IPS-15b (cell line): ENCODE data around the gene TAF1.
"Not testable (repeated sequence)": the region's sequence is repeated elsewhere in the genome, so short reads cannot be mapped to it uniquely, and the experiment has no call there.

Experiments
- H3K27me3 ChIP-seq: one replicate; pipeline ENCODE4 v1.6.1; 2013; ENCODE audit warnings: low read length; ENCODE audit not compliant: control insufficient read depth, insufficient read depth
- H3K36me3 ChIP-seq: one replicate; pipeline ENCODE4 v1.6.1; 2013; ENCODE audit warnings: low read length; ENCODE audit not compliant: control insufficient read depth, insufficient read depth
- H3K4me1 ChIP-seq: one replicate; pipeline ENCODE4 v1.6.1; 2013; ENCODE audit warnings: mild to moderate bottlenecking, low read length; ENCODE audit not compliant: control insufficient read depth, insufficient read depth
- H3K4me3 ChIP-seq: one replicate; pipeline ENCODE4 v1.5.1; 2013; ENCODE audit warnings: low read depth, low read length
- H3K9ac ChIP-seq: one replicate; pipeline ENCODE4 v1.6.1; 2013; ENCODE audit warnings: low read depth, mild to moderate bottlenecking, low read length
- H3K9me3 ChIP-seq: one replicate; pipeline ENCODE4 v1.6.1; 2013; ENCODE audit warnings: mild to moderate bottlenecking, low read length; ENCODE audit not compliant: control insufficient read depth, insufficient read depth

The TAF1 gene

DNA sequence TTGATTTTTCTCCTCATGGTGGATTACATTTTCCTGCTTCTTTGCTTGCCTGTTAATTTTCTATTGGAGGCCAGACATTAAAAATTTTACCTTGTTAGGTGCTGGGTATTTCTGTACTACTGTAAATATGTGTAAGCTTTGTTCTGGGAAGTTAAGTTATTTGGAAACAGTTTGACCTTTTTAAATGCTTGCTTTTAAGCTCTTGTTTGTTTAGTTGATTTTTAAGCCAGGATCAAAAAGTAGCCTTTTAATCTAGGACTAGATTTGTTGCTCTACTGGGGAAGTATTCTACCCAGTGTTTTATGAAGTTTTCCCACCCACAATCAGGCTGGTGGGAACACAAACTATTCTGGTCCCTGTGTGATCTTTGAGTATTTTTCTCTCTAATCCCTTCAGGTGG is 121.7 kb downstream of the TAF1 start:
- no peaks in the 10 kb centered on the region for H3K36me3 ChIP-seq
- H3K4me1 ChIP-seq, result no peaks in the 10 kb centered on the region
- H3K27me3 ChIP-seq, result no peaks in the 10 kb centered on the region
- H3K9me3 ChIP-seq, result no peaks in the 10 kb centered on the region
- H3K9ac ChIP-seq, result no peak overlapping the region
- H3K4me3 ChIP-seq, result no peak overlapping the region

- Histone ChIP-seq H3K27me3 (no peaks in the 10 kb centered on the region), H3K9me3 (no peaks in the 10 kb centered on the region), H3K4me3 (no peak overlapping the region), H3K36me3 (no peaks in the 10 kb centered on the region), H3K4me1 (no peaks in the 10 kb centered on the region), H3K9ac (no peak overlapping the region)
These were observed 123.4 kb downstream of the TAF1 start for GRCh38 chrX:71489540-71489939.

GRCh38 chrX:71492231-71493065 is 126.3 kb downstream of the TAF1 start:
- Histone ChIP-seq H3K4me1 (no peaks in the 10 kb centered on the region), H3K4me3 (no peak overlapping the region), H3K36me3 (no peaks in the 10 kb centered on the region), H3K27me3 (no peaks in the 10 kb centered on the region), H3K9me3 (no peaks in the 10 kb centered on the region), H3K9ac (no peak overlapping the region)

GRCh38 chrX:71493111-71493613 is 127.0 kb downstream of the TAF1 start:
- H3K27me3 ChIP-seq, result no peaks in the 10 kb centered on the region
- no peaks in the 10 kb centered on the region for H3K9me3 ChIP-seq
- H3K9ac ChIP-seq, result no peak overlapping the region
- H3K36me3 ChIP-seq, result no peaks in the 10 kb centered on the region
- no peaks in the 10 kb centered on the region for H3K4me1 ChIP-seq
- no peak overlapping the region for H3K4me3 ChIP-seq

DNA sequence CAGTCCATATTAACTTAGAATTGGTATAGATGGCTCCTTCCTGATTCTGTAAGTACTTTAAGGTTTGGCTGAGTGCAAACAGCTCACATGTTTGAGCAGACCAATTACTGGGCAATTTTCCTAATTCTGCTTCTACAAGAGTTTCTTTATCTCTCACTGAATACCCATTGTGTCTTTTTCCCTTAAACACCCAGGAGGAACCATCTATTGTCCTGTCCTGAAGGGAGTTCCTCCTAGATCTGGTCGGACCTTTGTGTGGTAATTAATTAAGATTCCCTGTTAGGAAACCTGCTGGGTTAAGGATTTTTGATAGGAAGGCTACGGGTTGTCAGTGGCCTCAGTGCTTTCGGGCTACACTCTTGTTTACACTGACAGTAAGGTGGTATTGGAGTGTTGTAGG is 129.8 kb downstream of the TAF1 start:
- H3K36me3 ChIP-seq, H3K9me3 ChIP-seq, H3K9ac ChIP-seq, H3K4me3 ChIP-seq, H3K27me3 ChIP-seq, H3K4me1 ChIP-seq: not testable (repeated sequence)

DNA sequence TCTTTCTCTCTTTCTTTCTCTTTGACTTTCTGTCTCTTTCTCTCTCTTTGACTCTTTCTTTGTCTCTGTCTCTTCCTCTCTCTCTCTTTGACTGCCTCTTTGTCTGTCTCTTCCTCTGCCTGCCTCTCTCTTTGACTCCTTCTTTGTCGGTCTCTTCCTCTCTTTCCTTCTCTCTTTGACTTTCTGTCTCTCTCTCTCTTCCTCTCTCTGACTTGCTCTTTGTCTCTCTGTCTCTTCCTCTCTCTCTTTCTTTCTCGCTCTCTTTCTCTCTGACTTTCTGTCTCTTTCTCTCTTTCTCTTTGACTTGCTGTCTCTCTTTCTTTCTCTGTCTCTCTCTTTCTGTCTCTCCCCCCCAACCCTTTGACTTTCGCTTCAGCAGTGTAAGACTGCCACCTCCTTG is 130.3 kb downstream of the TAF1 start:
- Histone ChIP-seq H3K4me1 (no peaks in the 10 kb centered on the region), H3K9ac (no peak overlapping the region), H3K4me3 (no peak overlapping the region), H3K36me3 (no peaks in the 10 kb centered on the region), H3K27me3 (no peaks in the 10 kb centered on the region), H3K9me3 (no peaks in the 10 kb centered on the region)

- H3K9me3 ChIP-seq, H3K4me3 ChIP-seq, H3K27me3 ChIP-seq, H3K36me3 ChIP-seq, H3K9ac ChIP-seq, H3K4me1 ChIP-seq: not testable (repeated sequence)
These were observed 135.9 kb downstream of the TAF1 start for GRCh38 chrX:71502080-71502479.

GRCh38 chrX:71504346-71504745 is 138.2 kb downstream of the TAF1 start:
- no peaks in the 10 kb centered on the region for H3K36me3 ChIP-seq
- H3K9ac ChIP-seq, result no peak overlapping the region
- no peak overlapping the region for H3K4me3 ChIP-seq
- H3K9me3 ChIP-seq, result no peaks in the 10 kb centered on the region
- no peaks in the 10 kb centered on the region for H3K4me1 ChIP-seq
- no peaks in the 10 kb centered on the region for H3K27me3 ChIP-seq

- no peak overlapping the region for H3K4me3 ChIP-seq
- H3K36me3 ChIP-seq, result no peaks in the 10 kb centered on the region
- H3K4me1 ChIP-seq, result no peaks in the 10 kb centered on the region
- no peaks in the 10 kb centered on the region for H3K27me3 ChIP-seq
- no peak overlapping the region for H3K9ac ChIP-seq
- H3K9me3 ChIP-seq, result no peaks in the 10 kb centered on the region
These were observed 143.1 kb downstream of the TAF1 start for GRCh38 chrX:71509289-71509688.

- Histone ChIP-seq H3K27me3 (no peaks in the 10 kb centered on the region), H3K9ac (no peak overlapping the region), H3K4me3 (no peak overlapping the region), H3K4me1 (no peaks in the 10 kb centered on the region), H3K36me3 (no peaks in the 10 kb centered on the region), H3K9me3 (no peaks in the 10 kb centered on the region)
These were observed 144.0 kb downstream of the TAF1 start for GRCh38 chrX:71510161-71510560.

- not testable (repeated sequence) for H3K4me1 ChIP-seq, H3K9ac ChIP-seq
These were observed 147.6 kb downstream of the TAF1 start for GRCh38 chrX:71513731-71514130.

DNA sequence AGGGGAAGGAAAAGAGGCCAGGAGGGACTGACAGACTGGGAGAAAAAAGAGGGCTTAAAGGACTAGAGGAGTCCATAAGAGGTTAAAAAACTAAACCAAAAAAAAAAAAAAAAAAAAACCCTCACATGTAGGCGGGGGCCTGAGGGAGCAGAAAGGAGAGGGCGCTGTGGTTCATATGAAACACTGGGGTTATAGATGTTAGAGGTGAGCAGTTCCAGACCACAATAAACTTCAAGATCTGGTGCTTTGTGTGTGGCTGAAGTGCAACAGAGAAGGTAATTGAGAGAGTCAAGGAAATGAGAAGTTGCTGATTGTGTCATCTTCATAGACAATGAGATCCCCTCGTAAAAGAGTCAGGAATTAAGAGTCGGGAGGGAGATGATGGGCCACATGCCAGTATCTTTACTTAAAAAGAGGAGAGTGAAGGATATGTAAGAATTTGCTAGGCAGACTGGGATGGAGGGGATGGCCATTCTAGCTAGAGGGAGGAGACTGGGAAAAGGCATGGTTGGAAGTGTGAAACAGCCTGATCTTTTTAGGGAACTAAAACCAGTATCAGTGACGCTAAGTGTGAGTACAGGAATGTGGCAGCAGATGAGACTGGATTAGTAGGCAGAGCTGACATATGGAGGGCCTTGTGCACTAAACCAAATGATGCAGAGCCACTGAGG is 148.3 kb downstream of the TAF1 start:
- H3K4me3 ChIP-seq, result no peak overlapping the region
- no peaks in the 10 kb centered on the region for H3K4me1 ChIP-seq
- no peaks in the 10 kb centered on the region for H3K27me3 ChIP-seq
- no peaks in the 10 kb centered on the region for H3K9me3 ChIP-seq
- H3K9ac ChIP-seq, result no peak overlapping the region
- no peaks in the 10 kb centered on the region for H3K36me3 ChIP-seq

More at GRCh38 chrX:71513731-71514130, 147.6 kb downstream of the TAF1 start:
- not testable (repeated sequence) for H3K27me3 ChIP-seq, H3K4me3 ChIP-seq, H3K9me3 ChIP-seq, H3K36me3 ChIP-seq
